Ramos (cell line): Measurements from ENCODE around the gene LBHD1.
"Not testable (repeated sequence)": the region's sequence is repeated elsewhere in the genome, so short reads cannot be mapped to it uniquely, and the experiment has no call there.

Experiments
- in situ Hi-C: fragments of 300-500 bp; cut with MboI; formaldehyde crosslinking; loops from one replicate; pipeline ENCODE4 v1.14.3; 2022; ENCODE audit warnings: low sequenced_read_pairs; ENCODE audit not compliant: unreplicated experiment

The LBHD1 gene

DNA sequence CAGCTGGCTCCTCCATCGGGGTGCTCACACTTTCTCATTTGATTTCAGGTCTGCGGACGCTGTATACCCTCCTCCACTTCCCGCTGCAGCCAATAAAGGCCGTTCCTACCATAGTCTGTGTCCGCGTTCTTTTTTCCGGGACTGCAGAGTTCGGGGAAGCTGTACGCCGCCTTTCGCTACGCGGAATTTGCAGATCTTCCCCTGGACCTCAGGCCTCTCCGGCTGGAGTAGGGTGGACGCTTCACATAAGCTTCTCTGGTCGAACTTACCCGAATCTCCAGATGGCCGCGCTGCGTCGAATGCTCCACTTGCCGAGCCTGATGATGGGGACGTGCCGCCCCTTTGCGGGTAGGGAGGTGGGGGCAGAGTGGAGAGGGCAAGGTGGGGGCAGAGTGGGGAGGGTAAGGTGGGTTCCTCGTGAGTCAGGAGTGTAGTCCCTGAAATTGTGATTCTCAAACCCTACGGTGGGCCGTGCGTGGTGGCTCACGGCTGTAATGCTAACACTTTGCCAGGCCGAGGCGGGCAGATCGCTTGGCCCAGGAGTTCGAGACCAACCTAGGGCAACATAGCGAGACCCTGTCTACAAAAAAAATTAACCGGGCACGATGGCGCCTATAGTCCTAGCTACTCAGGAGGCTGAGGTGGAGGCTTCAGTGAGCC lies 6.3 kb downstream of the LBHD1 start:
- in situ Hi-C loops = no loop called here

GRCh38 chr11:62665075-62665598 lies 6.9 kb downstream of the LBHD1 start, which contains the start of the genes C11orf98 and CSKMT:
TSS of gene C11orf98 (minus strand) at chr11:62665210. CDS start at chr11:62665169, 41 bp downstream.
TSS of gene CSKMT (plus strand) at chr11:62665312. CDS start at chr11:62665880, 568 bp downstream.
- in situ Hi-C loops = no loop called here

GRCh38 chr11:62664405-62665074 lies 7.5 kb downstream of the LBHD1 start:
- in situ Hi-C loops = no loop called here

- in situ Hi-C loops = no loop called here
Observed at GRCh38 chr11:62656796-62657429, 15.2 kb downstream of the LBHD1 start.

GRCh38 chr11:62654297-62654696 lies 17.8 kb downstream of the LBHD1 start:
- in situ Hi-C loops = no loop called here

DNA sequence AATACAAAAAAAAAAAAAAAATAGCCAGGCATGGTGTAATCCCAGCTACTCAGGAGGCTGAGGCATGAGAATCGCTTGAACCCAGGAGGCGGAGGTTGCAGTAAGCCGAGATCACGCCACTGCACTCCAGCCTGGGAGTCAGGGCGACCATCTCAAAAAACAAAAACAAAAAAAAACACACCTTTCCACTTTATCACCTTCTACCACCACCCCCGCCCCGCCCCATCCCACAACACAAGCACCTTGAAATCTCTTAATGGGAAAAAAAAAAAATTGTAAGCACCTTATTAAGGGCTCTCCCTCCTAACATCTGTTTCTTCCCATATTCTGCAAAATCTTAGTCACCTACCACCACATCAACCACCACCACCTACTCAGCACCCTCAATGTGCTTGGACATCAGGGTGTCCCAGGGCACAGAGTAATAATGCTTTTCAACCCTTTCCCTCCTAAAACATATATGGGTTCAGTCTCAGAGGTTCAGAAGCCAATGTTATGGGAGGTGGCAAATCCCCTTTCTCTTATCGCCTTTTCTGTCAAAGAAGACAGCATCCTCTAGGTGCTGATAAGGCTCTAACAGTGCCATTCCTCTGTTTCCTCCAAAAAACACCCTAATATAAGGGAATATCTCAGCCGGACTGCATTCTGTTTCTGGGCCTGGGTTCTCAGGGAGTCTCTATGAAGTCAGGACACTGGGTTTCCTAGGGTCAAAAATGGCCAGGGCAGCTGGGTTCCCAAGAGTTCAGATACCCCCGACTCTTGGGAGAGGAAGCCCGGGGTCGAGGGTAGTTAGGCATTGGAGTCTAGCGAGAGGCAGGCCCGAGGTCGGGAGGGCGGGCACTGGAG lies 19.7 kb downstream of the LBHD1 start:
- in situ Hi-C loops = no loop called here

DNA sequence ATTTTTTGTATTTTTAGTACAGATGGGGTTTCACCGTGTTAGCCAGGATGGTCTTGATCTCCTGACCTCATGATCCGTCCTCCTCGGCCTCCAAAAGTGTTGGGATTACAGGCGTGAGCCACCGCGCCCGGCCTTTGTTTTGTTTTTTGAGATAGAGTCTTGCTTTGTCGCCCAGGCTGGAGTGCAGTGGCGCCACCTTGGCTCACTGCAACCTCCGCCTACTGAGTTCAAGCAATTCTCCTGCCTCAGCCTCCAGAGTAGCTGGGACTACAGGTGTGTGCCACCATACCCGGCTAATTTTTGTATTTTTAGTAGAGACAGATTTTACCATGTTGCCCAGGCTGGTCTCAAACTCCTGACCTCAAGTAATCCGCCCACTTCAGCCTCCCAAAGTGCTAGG lies 21.8 kb downstream of the LBHD1 start:
- in situ Hi-C loops = not testable (repeated sequence)

DNA sequence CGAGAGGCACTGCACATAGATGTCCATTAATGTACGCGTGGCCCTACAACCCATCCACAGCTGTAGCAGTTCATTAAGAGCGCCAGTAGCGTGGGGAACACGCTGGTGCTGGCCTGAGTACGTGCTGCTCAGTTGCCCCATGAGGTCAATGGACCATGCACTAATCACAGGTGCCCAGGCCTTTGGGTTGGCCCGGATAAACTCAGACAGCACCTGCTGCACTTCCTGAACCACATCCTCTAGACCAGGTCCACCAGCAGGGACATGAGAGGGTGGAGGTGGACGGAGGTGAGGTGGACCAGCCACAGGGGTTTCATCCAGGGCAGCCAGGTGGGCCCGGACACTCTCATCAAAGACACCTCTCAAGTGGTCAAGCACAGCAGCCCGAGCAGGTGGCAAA lies 22.6 kb downstream of the LBHD1 start:
- in situ Hi-C loops = no loop called here

GRCh38 chr11:62648967-62649364 lies 23.1 kb downstream of the LBHD1 start:
- in situ Hi-C loops = no loop called here

DNA sequence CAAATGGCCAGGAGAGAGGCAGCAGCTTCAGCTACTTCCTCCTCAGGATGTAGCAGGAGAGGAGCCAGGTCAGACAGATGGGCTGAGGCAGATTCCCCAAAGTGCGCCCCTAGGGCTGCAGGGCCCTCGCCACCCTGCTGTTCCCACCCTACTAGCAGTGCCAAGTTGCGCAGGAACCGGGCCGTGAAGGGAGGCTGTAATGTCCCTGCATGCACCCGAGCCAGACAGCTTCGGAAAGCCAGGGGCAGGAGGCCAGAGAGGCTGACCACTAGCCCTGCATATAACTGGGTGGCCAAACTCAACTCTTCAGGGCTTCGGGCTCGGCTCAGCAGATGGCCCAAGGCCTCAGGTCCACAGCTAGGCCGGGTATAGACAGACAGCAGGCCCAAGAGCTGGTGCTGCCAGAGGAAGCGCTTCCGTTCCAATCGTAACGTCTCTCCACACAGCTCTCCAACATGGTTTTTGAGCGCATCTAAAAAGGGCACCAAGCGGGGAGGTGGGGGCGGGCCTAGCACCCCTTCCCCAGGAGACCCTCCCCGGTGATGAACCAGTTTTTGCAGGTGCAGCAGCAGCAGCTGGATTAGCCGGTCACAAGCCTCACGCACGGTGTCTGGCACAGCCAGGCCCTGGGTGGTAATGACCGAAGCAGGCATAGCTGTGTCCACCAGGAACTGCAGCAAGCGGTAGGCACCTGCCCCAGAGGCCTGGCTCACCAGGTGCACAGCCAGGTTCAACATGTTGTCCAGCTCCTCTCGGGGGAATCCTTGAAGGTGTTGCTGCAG lies 23.7 kb downstream of the LBHD1 start:
- in situ Hi-C loops = no loop called here

- in situ Hi-C loops = no loop called here
Observed at GRCh38 chr11:62647609-62648005, 24.5 kb downstream of the LBHD1 start.

DNA sequence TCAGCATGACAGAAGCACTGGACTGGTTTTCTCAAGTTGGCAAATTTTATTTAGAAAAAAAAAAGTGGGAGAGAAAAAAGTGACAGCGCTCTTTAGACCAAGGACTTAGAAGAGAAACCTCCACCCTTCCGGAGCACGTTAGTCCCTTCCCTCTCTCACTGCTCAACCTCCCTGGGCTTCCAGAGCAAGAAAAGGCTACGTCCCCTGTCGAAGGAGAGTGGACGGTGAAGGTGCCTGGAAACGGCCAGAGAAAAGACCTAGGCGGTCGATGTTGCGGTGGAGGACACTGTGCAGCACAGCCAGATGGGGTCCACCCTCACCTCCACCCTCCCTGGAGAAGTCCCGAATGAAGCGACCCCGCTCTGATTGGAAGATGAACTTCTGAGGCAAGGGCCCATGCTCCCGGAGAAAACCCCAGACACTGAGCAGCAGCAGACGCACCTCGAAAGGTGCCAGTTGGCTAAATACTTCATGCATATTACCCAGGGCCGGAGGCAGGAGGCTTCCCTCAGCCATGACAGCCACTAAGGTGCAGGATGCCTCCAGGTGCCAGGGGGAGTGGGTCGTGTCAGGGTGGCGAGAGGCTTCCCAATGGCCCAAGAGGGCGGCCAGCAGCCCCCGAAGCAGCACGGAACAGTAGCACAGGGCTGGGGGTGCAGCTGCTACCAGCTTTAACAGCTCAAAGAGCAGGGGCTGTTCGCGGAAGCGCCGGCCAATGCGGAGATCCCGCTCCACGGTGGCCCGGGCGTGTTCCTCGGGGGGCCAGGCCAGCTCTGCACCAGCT lies 25.1 kb downstream of the LBHD1 start:
- in situ Hi-C loops = no loop called here

GRCh38 chr11:62645946-62646824 lies 25.9 kb downstream of the LBHD1 start, which contains the start of gene GANAB:
TSS of gene GANAB (minus strand) at chr11:62646613. CDS start at chr11:62646599, 14 bp downstream.
- in situ Hi-C loops = no loop called here

GRCh38 chr11:62645671-62645945 lies 26.5 kb downstream of the LBHD1 start:
- in situ Hi-C loops = no loop called here

DNA sequence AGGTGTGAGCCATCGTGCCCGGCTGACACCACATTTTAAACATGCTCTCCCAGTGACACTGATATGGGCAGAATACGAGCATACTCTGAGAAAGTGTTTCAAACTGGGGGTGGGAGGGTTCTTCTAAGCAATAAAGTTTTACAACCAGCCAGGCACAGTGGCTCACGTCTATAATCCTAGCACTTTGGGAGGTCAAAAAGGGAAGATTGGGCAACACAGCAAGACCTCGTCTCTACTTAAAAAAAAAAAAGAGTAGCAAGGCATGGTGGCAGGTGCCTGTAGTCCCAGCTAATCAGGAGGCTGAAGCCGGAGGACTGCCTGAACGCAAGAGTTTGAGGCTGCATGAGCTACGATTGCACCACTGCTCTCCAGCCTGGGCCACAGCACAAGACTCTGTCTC lies 27.8 kb downstream of the LBHD1 start:
- in situ Hi-C loops = no loop called here

DNA sequence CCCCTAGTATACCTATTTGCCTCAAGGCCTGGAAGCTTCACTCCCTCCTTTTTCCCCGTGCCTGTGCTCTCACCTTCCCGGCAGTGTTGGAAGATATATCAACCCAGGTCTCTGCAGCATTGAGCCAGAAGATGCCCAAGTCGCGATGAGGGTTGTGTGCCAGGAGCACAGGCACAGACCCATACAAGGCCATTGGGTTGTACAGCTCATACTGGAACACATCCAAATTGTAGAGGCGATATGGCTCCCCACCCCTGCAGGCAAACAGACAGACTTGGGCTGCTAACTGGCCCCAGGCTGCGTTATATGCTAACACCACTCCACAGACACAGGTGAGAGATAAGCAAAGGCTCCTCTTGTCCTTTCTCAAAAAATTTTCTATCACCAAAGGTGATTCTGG lies 39.6 kb downstream of the LBHD1 start:
- in situ Hi-C loops = no loop called here

DNA sequence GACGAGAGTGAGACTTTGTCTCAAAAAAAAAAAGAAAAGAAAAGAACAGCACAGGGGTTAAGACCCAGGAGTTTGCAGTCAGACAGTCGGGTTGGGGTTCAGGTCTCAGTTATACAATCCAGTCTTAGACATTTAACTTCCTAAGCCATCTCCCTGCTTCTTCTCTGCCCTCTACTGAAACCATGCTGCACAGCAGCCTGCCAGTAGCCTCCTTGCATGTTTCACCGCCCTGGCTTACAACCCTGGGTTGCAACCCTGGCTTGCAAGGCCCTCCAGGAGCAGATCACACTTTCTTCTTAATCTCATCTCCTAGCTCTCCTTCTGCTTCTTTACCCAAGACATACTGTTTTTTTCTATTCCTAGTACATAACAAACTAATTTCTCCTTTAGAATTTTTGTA lies 44.4 kb downstream of the LBHD1 start:
- in situ Hi-C loops = no loop called here
